HG02763 (cell line): ENCODE data around the gene ZNF490.
"Not testable (repeated sequence)": the region's sequence is repeated elsewhere in the genome, so short reads cannot be mapped to it uniquely, and the experiment has no call there.

ENCODE experiments used
- ATAC-seq: cut with Tn5 transposase; IDR thresholded peaks from one replicate; pipeline ENCODE4 v1.9.1; 2021; ENCODE audit warnings: mild to moderate bottlenecking, moderate library complexity; ENCODE audit not compliant: unreplicated experiment

The ZNF490 gene

DNA sequence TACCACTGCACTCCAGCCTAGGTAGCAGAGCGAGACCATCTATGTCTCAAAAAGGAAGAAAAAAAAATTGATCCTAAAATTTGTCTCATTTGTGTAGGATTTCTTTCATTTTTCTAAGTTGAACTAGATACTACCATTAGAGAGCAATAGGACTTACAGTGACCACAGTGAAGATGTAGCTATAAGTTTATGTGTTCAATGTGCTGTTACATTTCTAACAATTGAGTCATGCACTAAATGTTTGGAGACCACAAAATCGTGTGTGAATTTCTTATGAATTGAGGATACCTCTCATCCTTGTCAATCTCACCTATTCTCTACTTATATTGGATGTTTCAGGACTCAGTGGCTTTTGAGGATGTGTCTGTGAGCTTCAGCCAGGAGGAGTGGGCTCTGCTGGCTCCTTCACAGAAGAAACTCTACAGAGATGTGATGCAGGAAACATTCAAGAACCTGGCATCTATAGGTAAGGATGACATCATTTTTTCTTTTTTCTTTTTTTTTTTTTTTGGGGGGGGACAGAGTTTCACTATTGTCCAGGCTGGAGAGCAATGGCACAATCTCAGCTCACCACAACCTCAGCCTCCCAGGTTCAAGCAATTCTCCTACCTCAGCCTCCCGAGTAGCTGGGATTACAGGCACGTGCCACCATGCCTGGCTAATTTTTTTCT lies 12.9 kb upstream of the ZNF490 start:
- ATAC-seq, result no peak

DNA sequence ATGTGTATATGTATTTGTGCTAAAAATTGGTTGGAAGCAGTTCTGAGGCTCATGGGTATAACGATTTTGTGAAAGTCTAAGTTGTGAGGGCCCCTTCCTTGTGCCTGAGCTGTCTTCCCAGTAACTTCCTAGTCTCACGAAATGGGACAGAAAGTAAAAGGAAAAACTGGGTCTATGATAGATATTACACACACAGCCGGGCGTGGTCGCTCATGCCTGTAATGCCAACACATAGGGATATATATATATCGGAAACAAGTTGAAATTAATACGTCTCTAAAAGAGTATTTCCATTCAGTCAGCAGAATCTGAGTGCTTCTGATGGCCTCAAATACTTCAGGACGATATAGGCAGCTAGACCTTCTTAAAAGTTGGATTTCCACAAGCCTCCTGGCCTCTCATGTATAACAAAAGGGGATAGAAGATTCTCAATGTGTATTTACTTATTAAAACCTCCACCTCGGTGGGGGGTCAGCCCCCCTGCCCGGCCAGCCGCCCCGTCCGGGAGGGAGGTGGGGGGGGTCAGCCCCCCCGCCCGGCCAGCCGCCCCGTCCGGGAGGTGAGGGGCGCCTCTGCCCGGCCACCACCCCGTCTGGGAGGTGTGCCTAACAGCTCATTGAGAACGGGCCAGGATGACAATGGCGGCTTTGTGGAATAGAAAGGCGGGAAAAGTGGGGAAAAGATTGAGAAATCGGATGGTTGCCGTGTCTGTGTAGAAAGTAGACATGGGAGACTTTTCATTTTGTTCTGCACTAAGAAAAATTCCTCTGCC lies 10.8 kb upstream of the ZNF490 start:
- not testable (repeated sequence) for ATAC-seq

DNA sequence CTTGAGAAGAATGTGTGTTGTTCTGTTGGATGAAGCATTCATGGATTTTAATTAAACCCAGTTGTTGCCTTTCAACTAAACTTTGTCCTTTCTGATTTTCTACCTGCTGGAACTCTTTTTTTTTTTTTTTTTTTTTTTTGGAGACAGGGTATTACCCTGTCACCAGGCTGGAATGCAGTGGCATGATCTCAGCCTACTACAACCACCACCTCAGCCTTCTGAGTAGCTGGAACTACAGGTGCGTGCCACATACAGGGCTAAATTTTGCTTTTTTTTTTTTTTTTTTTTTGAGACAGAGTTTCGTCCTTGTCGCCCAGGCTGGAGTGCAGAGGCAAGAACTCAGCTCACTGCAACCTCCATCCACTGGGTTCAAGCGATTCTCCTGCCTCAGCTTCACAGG lies 7.0 kb upstream of the ZNF490 start:
- no peak for ATAC-seq

DNA sequence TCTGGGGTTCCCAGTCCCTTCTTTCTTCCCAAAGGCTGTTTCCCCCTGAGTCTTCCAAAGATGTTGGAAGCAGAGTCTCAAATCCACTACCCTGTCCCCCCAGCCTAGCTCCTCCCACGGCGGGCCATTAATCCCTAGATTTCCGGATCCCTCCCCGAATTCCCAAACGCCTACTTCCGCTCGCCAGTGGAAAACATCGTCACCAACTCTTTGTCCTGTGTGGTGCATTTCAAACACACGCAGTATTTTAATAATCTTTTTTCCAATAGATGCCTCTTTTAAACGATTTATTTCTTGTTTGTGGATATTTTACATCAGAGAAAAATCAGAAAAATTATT lies 717 bp upstream of the ZNF490 start:
- ATAC-seq, result no peak

DNA sequence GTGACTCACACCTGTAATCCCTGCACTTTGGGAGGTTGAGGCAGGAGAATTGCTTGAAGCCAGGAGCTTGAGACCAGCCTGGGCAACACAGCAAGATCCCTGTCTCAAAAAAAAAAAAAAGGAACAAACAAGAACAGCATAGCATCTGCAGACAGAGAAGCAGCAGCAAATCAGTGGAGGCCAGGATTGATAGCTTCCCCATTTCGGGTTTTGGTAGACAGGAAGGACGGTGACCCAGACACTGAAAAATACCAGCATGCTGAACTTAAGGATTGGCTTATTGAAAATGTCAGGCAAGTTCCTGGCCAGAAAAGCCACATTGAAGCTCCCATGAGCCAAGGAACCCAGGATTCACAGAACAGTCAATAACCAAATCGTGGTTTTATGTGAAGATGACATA lies 3.0 kb downstream of the ZNF490 start:
- no peak for ATAC-seq

DNA sequence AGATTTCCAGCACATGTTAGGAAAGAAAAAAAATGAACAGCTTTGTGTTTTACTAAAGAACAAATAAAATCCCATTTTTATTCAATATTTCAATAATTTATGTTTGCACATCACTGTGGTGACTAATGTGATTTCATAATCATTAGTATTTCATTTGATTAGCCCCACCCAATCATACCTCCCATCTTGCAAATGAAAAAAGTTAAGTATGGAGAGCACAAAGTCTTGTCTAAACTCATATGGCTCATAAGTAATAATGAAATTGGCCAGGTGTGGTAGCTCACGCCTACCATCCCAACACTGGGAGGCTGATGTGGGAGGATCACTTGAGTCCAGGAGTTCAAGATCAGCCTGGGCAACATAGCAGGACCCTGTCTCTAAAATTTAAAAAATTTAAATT lies 3.8 kb downstream of the ZNF490 start:
- no peak for ATAC-seq

DNA sequence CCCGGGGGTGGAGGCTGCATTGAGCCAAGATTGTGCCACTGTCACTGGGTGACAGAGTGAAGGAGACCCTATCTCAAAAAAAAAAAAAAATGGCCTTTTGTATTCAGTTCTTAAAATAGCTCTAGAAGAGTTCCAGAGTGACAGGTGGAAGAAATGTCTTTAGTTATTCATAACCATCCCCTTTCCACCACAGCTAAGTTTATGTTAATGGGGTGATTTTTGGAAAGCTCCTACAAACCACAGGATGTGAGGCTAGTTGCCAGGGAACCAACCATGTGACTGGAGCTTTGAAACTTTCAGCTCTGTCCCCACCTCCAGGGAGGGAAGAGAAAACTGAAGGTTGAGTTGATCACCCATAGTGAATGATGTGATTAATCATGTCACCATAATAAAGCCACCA lies 6.9 kb downstream of the ZNF490 start:
- ATAC-seq, result no peak

DNA sequence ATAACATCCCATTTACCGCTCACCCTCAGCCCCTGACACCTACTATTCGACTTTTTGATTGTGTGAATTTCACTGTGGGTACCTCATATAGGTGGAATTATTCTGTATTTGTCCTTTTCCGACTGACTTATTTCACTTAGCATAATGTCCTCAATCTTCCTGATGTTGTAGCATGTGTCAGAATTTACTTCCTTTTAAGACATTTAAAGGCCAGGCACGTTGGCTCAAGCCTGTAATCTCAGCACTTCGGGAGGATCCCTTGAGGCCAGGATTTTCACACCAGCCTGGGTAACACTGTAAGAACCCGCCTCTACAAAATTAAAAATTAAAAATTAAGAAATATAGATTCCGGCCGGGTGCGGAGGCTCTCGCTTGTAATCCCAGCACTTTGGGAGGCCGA lies 13.0 kb downstream of the ZNF490 start:
- ATAC-seq, result no peak

DNA sequence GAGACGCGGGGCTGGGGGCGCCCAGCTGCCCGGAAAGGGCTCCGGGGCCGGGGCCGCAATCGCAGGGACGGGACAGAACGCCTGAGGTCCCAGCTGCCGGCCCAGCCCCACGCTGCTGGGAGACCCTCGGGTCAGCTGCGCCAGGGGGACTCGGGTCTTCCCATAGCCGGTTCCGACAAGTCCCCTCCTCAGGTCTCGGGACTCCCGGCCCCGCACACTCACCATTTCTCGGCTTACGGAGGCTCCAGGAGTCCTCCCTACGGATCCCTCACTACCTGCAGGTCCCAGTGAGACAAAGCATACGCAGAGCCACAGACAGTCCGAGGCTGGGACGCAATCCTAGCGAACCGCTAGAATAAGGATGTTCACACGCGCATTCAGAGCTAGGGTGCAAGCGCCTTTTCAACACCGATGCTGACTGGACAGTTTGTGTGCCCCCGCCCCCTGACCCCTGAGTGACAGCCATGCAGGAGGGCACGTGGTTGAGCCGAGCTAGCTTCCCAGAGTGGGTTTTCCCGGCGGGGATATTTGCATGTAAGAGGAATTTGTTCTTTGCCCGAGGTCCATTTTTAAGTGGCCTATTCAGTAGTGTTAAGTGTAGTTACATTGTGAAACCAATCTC lies 13.6 kb downstream of the ZNF490 start:
- no peak for ATAC-seq

DNA sequence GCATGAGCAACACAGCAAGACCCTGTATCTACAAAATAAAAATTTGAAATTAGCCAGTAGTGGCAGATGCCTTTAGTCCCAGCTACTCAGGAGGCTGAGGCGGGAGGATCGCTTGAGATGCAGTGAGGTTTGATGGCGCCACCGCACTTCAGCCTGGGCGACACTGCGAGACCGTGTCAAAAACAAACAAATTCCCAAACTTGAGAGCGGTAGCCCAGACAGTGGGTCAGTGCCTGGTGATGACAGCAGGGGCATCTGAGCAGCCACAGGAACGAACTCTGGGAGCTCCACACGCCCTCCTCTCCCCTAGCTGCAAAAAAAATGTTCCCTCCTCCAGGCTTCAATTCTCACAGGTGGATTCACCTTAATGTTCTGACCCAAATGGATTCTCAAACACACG lies 14.1 kb downstream of the ZNF490 start:
- ATAC-seq, result no peak

DNA sequence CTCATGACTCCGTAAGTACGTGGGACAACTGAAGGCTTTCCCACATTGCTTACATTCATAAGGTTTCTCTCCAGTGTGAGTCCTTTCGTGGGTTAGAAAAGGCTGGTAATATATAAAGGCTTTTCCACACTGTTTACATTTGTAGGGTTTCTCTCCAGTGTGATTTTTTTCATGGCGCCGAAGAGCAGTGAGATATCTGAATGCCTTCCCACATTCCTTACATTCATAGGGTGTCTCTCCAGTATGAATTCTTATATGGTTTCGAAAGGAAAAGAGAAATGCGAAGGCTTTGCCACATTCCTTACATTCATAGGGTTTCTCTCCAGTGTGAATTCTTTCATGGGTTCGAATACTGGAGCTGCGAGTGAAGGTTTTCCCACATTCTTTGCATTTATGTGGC lies 29.5 kb downstream of the ZNF490 start:
- ATAC-seq, result no peak

DNA sequence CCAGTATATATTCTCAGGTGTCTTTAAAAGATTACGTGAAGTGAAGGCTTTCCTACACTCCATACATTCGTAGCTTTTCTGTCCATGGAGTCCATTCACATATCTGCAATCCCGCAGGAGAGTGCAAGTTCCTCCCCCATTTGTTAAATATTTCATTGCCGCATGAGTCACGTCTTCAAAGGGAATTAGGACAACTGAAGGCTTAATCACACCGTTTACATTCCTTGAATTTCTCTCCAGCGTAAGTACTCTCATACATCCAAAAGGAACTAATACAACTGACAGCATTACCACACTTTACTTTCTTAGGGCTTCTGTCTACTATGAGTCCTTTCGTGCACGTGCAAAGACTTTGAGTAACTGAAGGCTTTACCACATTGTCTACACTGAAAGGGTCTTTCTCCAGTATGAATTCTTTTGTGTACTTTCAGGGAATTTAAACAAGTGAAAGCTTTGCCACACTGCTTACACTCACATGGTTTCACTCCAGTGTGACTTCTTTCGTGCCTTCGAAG lies 30.4 kb downstream of the ZNF490 start:
- no peak for ATAC-seq

DNA sequence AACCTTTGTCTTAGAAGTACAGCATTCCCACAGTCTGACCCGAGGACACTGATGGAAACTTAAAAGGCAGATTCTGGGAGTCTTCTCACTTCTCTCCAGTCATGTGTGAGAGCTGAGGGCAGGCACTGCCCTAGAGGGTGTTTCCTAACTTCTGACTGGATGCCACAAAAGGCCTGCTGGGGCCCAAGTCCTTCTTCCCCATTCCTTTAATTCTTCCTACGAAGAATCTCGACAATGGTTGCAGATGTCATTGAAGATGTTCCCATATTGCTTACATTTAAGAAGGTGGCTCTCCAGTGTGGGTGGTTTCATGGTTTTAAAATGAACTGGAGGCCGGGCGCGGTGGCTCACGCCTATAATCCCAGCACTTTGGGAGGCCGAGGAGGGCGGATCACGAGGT lies 32.0 kb downstream of the ZNF490 start:
- ATAC-seq, result no peak

DNA sequence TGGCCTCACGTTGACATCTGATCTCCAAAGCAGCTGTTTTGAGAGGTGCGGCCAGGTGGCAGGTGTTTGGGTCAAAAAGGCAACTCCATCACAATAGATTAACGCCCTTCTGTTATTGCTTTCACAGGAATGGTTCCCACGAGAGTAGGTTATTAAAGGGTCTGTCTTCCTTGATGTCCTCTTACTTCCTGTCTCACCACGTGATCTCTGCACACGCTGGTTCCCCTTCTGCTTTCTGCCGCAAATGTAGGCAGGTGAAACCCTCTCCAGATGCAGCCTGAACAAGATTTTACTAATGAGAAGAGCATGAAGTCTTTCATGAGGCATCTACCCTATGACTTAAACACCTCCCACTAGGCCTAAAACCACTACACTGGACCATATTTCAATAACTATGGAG lies 36.6 kb downstream of the ZNF490 start:
- ATAC-seq, result no peak

DNA sequence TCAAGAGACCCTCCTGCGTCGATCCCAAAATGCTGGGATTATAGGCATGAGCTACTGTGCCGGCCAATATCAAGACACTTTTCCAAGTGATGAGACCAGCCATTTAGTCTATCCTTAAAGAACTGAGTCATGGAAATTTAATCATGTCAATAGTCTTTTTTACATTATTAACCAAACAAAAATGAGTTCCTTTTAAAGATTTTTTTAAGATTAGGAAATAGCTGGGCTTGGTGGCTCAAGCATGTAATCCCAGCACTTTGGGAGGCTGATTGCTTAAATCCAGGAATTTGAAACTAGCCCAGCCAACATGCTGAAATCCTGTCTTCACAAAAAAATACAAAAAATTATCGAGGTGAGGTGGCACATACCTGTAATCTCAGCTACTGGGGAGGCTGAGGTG lies 42.7 kb downstream of the ZNF490 start:
- no peak for ATAC-seq

DNA sequence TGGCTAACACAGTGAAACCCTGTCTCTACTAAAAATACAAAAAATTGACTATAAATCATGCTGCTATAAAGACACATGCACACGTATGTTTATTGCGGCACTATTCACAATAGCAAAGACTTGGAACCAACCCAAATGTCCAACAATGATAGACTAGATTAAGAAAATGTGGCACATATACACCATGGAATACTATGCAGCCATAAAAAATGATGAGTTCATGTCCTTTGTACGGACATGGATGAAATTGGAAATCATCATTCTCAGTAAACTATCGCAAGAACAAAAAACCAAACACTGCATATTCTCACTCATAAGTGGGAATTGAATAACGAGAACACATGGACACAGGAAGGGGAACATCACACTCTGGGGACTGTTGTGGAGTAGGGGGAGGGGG lies 44.2 kb downstream of the ZNF490 start:
- ATAC-seq, result not testable (repeated sequence)

DNA sequence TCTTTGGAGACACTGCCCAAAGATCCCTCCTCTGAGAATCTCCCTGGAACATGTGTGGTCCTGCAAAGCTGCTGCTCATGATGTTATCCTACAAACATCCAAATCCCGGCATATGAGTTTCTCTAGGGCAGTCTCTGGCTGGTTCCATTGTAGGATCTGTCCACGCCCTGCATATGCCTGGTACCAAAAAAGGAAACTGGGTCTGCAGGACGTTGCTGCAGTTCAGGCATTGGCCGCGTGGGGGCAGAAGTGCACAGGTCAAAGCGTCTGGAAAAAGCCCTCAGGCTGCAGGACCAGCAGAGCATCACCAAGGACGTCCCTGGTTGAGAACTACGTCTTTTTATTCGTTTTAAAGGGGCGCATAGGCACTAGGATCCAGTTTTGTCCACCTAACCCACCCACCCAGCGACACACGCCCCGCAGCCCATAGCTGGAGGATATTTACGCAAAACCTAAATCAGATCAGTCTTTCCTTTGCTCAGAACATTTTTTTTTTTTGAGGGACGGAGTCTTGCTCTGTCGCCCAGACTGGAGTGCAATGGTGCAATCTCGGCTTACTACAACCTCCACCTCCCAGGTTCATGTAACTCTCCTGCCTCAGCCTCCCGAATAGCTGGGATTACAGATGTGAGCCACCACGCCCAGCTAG lies 46.5 kb downstream of the ZNF490 start:
- ATAC-seq, result no peak

DNA sequence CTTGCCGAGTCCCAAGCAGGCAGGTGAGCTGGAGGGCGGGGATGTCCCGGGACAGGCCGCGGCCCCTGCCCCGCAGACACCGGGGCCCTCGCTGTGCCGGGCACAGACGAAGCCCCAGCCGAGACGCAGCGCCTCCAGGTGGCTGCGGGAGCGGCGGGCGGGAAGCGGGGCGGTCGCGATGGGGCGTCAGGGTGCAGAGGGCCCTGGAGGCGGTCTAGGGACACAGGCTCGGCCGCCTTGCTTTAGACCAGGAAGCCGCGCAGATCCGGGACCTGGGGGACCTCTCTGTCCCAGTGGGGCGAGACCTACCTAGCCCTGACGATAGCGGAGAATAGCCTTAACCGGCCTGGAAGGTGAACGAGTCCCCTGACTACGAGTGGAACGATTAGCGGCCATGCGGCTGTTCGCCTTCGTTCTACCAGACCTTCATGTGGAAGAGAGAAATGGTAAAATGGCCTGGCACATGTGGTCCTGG lies 55.1 kb downstream of the ZNF490 start:
- no peak for ATAC-seq

DNA sequence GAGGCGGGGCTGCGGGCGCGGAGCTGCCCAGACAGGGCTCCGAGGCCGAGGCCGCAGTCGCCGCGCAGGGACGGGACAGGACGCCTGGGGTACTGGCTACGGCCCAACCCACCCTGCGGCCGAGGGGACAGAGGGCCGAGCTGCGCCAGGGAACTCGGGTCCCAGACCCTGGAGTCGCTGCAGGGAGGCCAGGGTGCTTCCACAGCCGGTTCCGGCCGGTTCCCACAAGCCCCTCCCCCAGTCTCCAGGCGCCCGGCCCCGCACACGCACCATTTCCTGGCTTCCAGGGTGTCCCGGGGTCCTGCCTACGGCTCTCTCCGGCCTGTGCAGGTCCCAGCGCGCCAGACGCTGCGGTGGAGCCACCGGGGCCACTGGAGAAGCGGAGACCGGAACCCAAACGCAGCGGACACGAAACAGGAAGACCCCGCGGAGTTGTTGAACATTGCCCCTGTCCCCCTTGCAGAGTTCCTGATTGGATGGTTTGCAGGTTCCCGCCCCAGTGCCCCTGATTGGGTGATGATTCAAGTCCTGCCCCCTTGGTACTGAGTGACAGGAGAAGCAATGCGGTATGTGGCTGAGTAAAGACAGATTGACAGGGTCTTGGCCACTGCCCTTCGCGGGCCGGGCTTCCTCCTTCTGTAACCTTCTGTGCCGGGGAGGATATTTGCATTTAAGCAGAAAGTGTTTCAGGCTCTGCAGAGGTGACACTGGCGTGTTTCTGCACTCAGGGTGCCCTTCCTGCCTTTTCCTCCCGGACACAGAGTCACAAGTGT lies 59.4 kb downstream of the ZNF490 start, which contains the start of gene ZNF564:
ZNF564 (minus strand) TSS at position 423 of the 773 bp plus-strand sequence; CDS start at position 273, 150 bp downstream.
- peak; percentile 97 for ATAC-seq

DNA sequence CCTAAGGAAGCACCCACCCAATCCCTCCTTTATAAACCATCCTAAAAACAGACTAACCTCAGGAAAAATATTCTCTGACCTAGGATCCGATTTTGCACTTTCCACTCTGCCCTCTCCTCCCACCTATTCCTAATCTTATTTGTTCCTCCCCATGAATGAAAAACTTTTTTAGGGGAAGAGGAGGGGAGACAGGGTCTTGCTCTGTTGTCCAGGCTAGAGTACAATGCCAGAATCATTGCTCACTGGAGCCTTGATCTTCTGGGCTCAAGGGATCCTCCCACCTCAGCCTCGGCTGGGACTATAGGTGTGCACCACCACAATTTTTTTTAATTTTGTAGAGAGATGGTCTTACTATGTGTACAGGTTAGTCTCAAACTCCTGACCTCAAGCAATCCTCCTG lies 63.7 kb downstream of the ZNF490 start:
- no peak for ATAC-seq

DNA sequence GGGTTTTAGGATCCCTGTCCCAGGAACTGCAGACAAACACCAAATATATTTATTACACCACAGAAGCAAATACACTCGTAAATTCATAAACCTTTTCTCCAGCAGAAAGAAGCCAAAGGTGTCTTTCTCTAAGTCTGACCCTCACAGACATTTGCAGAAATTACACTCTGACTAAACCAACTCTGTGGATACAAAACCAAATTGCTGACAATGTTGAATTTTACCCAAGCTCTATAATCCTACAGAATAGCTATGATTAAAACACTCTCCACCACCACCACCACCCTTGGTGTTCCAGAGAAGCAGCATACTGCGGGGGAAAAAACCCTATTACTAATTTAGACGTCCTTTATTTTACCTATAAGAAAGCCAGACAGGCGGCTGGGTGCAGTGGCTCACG lies 64.5 kb downstream of the ZNF490 start:
- no peak for ATAC-seq
